Thymus (tissue), 11 donors: Measurements from ENCODE around the gene MRTFA. TPM values are rescaled to one million over a fixed set of nuclear protein-coding genes. Genes with fewer than 3 reads are reported as not detected.
"Not testable (repeated sequence)": the region's sequence is repeated elsewhere in the genome, so short reads cannot be mapped to it uniquely, and the experiment has no call there.

Experiments
- DNase-seq, 9 donors: peaks; one replicate each; pipeline ENCODE4 v3.0.0-alpha.2; 2013; ENCODE audit warnings: low spot score in 9 of 9, low read depth in 6 of 9, missing footprints in 1 of 9
- H3K27ac ChIP-seq, 2 donors: one replicate each; pipeline ENCODE4 v1.5.1; 2013; ENCODE audit warnings: control low read depth in 1 of 2, low read depth in 1 of 2, low read length in 1 of 2, mild to moderate bottlenecking in 1 of 2, moderate library complexity in 1 of 2
- H3K27me3 ChIP-seq, 2 donors: one replicate each; pipeline ENCODE4 v1.5.1; 2013; ENCODE audit warnings: low read length in 1 of 2; ENCODE audit not compliant: control insufficient read depth in 2 of 2, insufficient read depth in 1 of 2
- H3K36me3 ChIP-seq, 2 donors: one replicate each; pipeline ENCODE4 v1.5.1; 2013; ENCODE audit warnings: low read length in 1 of 2, mild to moderate bottlenecking in 1 of 2, moderate library complexity in 1 of 2; ENCODE audit not compliant: control insufficient read depth in 2 of 2, insufficient read depth in 2 of 2
- H3K4me1 ChIP-seq, 2 donors: one replicate each; pipeline ENCODE4 v1.5.1; 2013; ENCODE audit warnings: low read length in 2 of 2; ENCODE audit not compliant: control insufficient read depth in 2 of 2, insufficient read depth in 2 of 2
- H3K4me3 ChIP-seq, 2 donors: one replicate each; pipeline ENCODE4 v1.5.1; 2013; ENCODE audit warnings: low read length in 2 of 2, control low read depth in 1 of 2, mild to moderate bottlenecking in 1 of 2
- H3K9me3 ChIP-seq, 2 donors: one replicate each; pipeline ENCODE4 v1.5.1; 2013; ENCODE audit warnings: low read length in 1 of 2, mild to moderate bottlenecking in 1 of 2; ENCODE audit not compliant: control insufficient read depth in 2 of 2, insufficient read depth in 1 of 2
- WGBS: extraction: QIAGEN DNeasy Blood & Tissue Kit; methylation state at CpG from one replicate; pipeline ENCODE4 v1.1.7; 2013; 5-methylcytosine and 5-hydroxymethylcytosine counted together
- polyA plus RNA-seq: library from polyadenylated mRNA; stranded (reverse); fragments of 200-250 nt; gene quantifications from one replicate; pipeline ENCODE4 v1.2.3, GENCODE V29; 2013
- total RNA-seq: library from RNA; stranded (reverse); fragments of 120-200 nt; gene quantifications from one replicate; pipeline ENCODE4 v1.2.4, GENCODE V29; 2013
- donor health status: healthy.

The MRTFA gene
- total and polyA plus RNA-seq, 2 donors: 16.8 to 37.0 TPM

- Histone ChIP-seq H3K4me1 (no peaks in the 10 kb centered on the region), H3K36me3 (peaks cover 3 to 4% of the 10 kb centered on the region in 2 donors), H3K4me3 (no peak overlapping the region), H3K27me3 (no peaks in the 10 kb centered on the region), H3K9me3 (no peaks in the 10 kb centered on the region), H3K27ac (no peak overlapping the region)
- DNase-seq: no peak
- 95% methylated on average over 4 of the region's 4 CpGs for WGBS
Measured at GRCh38 chr22:40510631-40511364, 125.7 kb downstream of the MRTFA start.

- Histone ChIP-seq H3K27me3 (no peaks in the 10 kb centered on the region), H3K4me3 (no peak overlapping the region), H3K9me3 (no peaks in the 10 kb centered on the region), H3K36me3 (no peaks in the 10 kb centered on the region), H3K27ac (peak overlapping the region in 1 of 2 donors; percentile 38), H3K4me1 (no peaks in the 10 kb centered on the region)
- WGBS: 64% methylated on average over 4 of the region's 4 CpGs
- no peak for DNase-seq
Measured at GRCh38 chr22:40509401-40510134, 127.0 kb downstream of the MRTFA start.

- H3K9me3 ChIP-seq, H3K27me3 ChIP-seq, H3K4me1 ChIP-seq, DNase-seq, H3K4me3 ChIP-seq, H3K27ac ChIP-seq, H3K36me3 ChIP-seq: not testable (repeated sequence)
- WGBS: 96% methylated on average over 8 of the region's 8 CpGs
Measured at GRCh38 chr22:40508046-40508445, 128.5 kb downstream of the MRTFA start.

- H3K4me1 ChIP-seq: peaks cover 0 to 2% of the 10 kb centered on the region in 2 donors
- H3K27me3 ChIP-seq: no peaks in the 10 kb centered on the region
- DNase-seq: no peak
- peaks cover 3 to 7% of the 10 kb centered on the region in 2 donors for H3K36me3 ChIP-seq
- WGBS: 97% methylated on average over 6 of the region's 6 CpGs
- no peaks in the 10 kb centered on the region for H3K9me3 ChIP-seq
- H3K4me3 ChIP-seq: no peak overlapping the region
- H3K27ac ChIP-seq: no peak overlapping the region
Measured at GRCh38 chr22:40507491-40507890, 129.0 kb downstream of the MRTFA start.

GRCh38 chr22:40506762-40507161, 129.8 kb downstream of the MRTFA start:
- H3K4me3 ChIP-seq: no peak overlapping the region
- H3K36me3 ChIP-seq: peaks cover 3 to 7% of the 10 kb centered on the region in 2 donors
- no peaks in the 10 kb centered on the region for H3K9me3 ChIP-seq
- no peaks in the 10 kb centered on the region for H3K27me3 ChIP-seq
- peaks cover 0 to 2% of the 10 kb centered on the region in 2 donors for H3K4me1 ChIP-seq
- WGBS: 95% methylated on average over 3 of the region's 3 CpGs
- DNase-seq: no peak
- H3K27ac ChIP-seq: no peak overlapping the region

- H3K9me3 ChIP-seq: no peaks in the 10 kb centered on the region
- peaks cover 0 to 2% of the 10 kb centered on the region in 2 donors for H3K4me1 ChIP-seq
- H3K36me3 ChIP-seq: peaks cover 3 to 7% of the 10 kb centered on the region in 2 donors
- no peak overlapping the region for H3K27ac ChIP-seq
- 65% methylated on average over 3 of the region's 3 CpGs for WGBS
- no peak overlapping the region for H3K4me3 ChIP-seq
- DNase-seq: no peak
- H3K27me3 ChIP-seq: no peaks in the 10 kb centered on the region
Measured at GRCh38 chr22:40504285-40505249, 132.0 kb downstream of the MRTFA start.

- Histone ChIP-seq H3K9me3 (no peaks in the 10 kb centered on the region), H3K27me3 (no peaks in the 10 kb centered on the region), H3K4me3 (no peak overlapping the region), H3K4me1 (peaks cover 0 to 2% of the 10 kb centered on the region in 2 donors), H3K27ac (peak overlapping the region in 1 of 2 donors; percentile 25), H3K36me3 (peaks cover 3 to 11% of the 10 kb centered on the region in 2 donors)
- 85% methylated on average over 1 of the region's 1 CpG for WGBS
- DNase-seq: peak in 1 of 9 donors; percentile 34
Measured at GRCh38 chr22:40502919-40503318, 133.6 kb downstream of the MRTFA start.

GRCh38 chr22:40500465-40500786, 136.1 kb downstream of the MRTFA start:
- DNase-seq, H3K27ac ChIP-seq, H3K9me3 ChIP-seq, H3K4me3 ChIP-seq, H3K4me1 ChIP-seq, H3K27me3 ChIP-seq: not testable (repeated sequence)
- WGBS: 98% methylated on average over 4 of the region's 5 CpGs
- peaks cover 3 to 11% of the 10 kb centered on the region in 2 donors for H3K36me3 ChIP-seq
